Nasal cavity respiratory epithelium epithelial cell of viscerocranial mucosa (primary cell): ENCODE results near the gene ARHGAP42. TPM values are rescaled to one million over a fixed set of nuclear protein-coding genes. Genes with fewer than 3 reads are reported as not detected.

Experiments used
- total RNA-seq: library from RNA; depleted of rRNA; stranded (reverse); fragments of >200 nt; gene quantifications from 2 replicates; pipeline ENCODE4 v1.2.3, GENCODE V29; 2014

The ARHGAP42 gene
- total RNA-seq: 5.5 and 7.5 TPM in 2 replicates

GRCh38 chr11:100687054-100687629, at the start of gene ARHGAP42:
TSS of gene ARHGAP42 (plus strand) at chr11:100687288. CDS start at chr11:100687679, 391 bp downstream.

